Ectodermal cell (in vitro differentiated cells): ENCODE data around the gene PDXP. TPM values are rescaled to one million over a fixed set of nuclear protein-coding genes. Genes with fewer than 3 reads are reported as not detected.
"Not testable (repeated sequence)": the region's sequence is repeated elsewhere in the genome, so short reads cannot be mapped to it uniquely, and the experiment has no call there.

Source experiments
- H3K27ac ChIP-seq: 2 replicates; pipeline ENCODE4 v1.7.0; 2013; ENCODE audit warnings: mild to moderate bottlenecking, low read depth, low read length; ENCODE audit not compliant: insufficient read depth, poor library complexity, severe bottlenecking
- H3K27me3 ChIP-seq: 2 replicates; pipeline ENCODE4 v1.7.0; 2013; ENCODE audit warnings: mild to moderate bottlenecking, low read length; ENCODE audit not compliant: insufficient read depth, control insufficient read depth, poor library complexity, severe bottlenecking
- H3K36me3 ChIP-seq: one replicate; pipeline ENCODE4 v1.7.0; 2013; ENCODE audit warnings: low read length; ENCODE audit not compliant: control insufficient read depth, insufficient read depth
- H3K4me1 ChIP-seq: one replicate; pipeline ENCODE4 v1.7.0; 2013; ENCODE audit warnings: low read length; ENCODE audit not compliant: control insufficient read depth, insufficient read depth
- H3K4me3 ChIP-seq: 2 replicates; pipeline ENCODE4 v1.7.0; 2013; ENCODE audit warnings: low read depth, low read length, control low read depth; ENCODE audit not compliant: insufficient read depth
- H3K9me3 ChIP-seq: 2 replicates; pipeline ENCODE4 v1.7.0; 2013; ENCODE audit warnings: mild to moderate bottlenecking, low read length, moderate library complexity; ENCODE audit not compliant: control insufficient read depth
- WGBS, 2 experiments: methylation state at CpG; one replicate each; pipeline ENCODE4 v1.1.7; 2013; ENCODE audit warnings: missing lambda C conversion rate in 2 of 2; 5-methylcytosine and 5-hydroxymethylcytosine counted together
- polyA plus RNA-seq, 4 experiments: library from polyadenylated mRNA; stranded (reverse); fragments of 50-300 nt; gene quantifications; one replicate each; pipeline ENCODE4 v1.2.3, GENCODE V29; 2013

Gene PDXP, protein sequence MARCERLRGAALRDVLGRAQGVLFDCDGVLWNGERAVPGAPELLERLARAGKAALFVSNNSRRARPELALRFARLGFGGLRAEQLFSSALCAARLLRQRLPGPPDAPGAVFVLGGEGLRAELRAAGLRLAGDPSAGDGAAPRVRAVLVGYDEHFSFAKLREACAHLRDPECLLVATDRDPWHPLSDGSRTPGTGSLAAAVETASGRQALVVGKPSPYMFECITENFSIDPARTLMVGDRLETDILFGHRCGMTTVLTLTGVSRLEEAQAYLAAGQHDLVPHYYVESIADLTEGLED
- 50.0 TPM for polyA plus RNA-seq (2013, experiment 1 of 4)
- 51.0 TPM for polyA plus RNA-seq (2013, experiment 2 of 4)
- polyA plus RNA-seq (2013, experiment 3 of 4), result 40.5 TPM
- polyA plus RNA-seq (2013, experiment 4 of 4), result 38.7 TPM

GRCh38 chr22:37658133-37659065 lies at the start of gene PDXP:
Gene PDXP, plus strand, starts transcription at chr22:37658723. Its CDS starts 60 bp downstream, at chr22:37658783.
- no peaks in the 10 kb centered on the region for H3K9me3 ChIP-seq
- H3K36me3 ChIP-seq, result peaks cover 2% of the 10 kb centered on the region
- no peaks in the 10 kb centered on the region for H3K27me3 ChIP-seq
- H3K4me1 ChIP-seq, result peaks cover 23% of the 10 kb centered on the region
- peak within 1 kb of the TSS; percentile 88 for H3K4me3 ChIP-seq
- 0% methylated on average over 101 of the region's 101 CpGs for WGBS, 2 experiments
- H3K27ac ChIP-seq, result peak within 1 kb of the TSS; percentile 55

DNA sequence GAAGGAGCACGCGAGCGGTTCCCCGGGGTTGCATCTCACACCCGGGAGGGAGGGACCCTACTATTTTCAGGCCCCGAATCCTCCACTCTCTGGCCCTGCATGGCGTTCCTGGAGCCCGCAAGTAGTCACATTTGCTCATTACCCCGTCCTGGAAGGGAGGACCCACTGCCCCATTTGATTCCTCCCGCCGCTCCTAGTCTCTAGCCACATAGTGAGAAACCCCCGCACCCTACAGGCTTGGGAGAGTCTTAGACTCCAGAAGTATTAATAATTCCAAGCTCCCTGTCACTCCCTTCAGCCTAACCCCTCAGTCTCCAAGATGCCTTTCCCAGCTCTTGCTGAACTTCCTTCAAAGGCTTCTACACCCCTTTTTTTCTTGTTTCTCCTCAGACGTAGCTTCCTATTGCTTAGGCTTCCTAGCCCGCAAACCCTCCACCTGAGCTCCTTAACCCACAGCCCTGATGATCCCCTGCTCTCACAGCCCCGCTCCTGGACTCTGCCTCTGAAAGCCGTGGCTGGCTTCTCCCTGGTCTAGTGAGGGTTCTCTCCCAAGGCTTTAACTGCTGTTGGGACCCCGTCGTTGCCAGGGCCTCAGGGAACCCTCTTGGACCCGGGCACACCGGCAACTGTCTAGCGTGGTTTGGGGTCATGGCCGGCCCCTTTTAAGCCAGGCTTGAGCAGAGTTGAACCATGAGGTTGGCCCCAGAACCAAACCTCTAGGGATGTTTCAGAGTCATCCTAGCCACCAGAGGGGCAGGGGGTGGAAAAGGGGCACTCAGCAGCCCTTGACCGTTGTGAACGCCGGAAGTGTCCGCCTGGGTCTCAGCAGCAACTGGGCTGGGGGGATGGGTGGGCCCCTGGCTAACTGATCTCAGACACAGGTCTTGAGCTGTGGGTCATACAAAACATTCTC lies 49.0 kb upstream of the PDXP start:
- H3K4me3 ChIP-seq, result peak overlapping the region; percentile 82
- H3K4me1 ChIP-seq, result peaks cover 9% of the 10 kb centered on the region
- H3K36me3 ChIP-seq, result peaks cover 3% of the 10 kb centered on the region
- 22% methylated on average over 26 of the region's 26 CpGs for WGBS, 2 experiments
- H3K9me3 ChIP-seq, result no peaks in the 10 kb centered on the region
- no peaks in the 10 kb centered on the region for H3K27me3 ChIP-seq
- H3K27ac ChIP-seq, result no peak overlapping the region

GRCh38 chr22:37610153-37610475 lies 48.4 kb upstream of the PDXP start:
- not testable (repeated sequence) for H3K27me3 ChIP-seq, H3K36me3 ChIP-seq, H3K9me3 ChIP-seq, H3K4me1 ChIP-seq, H3K27ac ChIP-seq
- 91 to 97% methylated on average over 3 of the region's 3 CpGs for WGBS, 2 experiments
- peak overlapping the region; percentile 82 for H3K4me3 ChIP-seq

GRCh38 chr22:37610480-37611129 lies 47.9 kb upstream of the PDXP start:
- no peaks in the 10 kb centered on the region for H3K9me3 ChIP-seq
- no peak overlapping the region for H3K4me3 ChIP-seq
- no peaks in the 10 kb centered on the region for H3K27me3 ChIP-seq
- 94 to 95% methylated on average over 15 of the region's 15 CpGs for WGBS, 2 experiments
- H3K36me3 ChIP-seq, result peaks cover 4% of the 10 kb centered on the region
- H3K4me1 ChIP-seq, result peaks cover 9% of the 10 kb centered on the region
- H3K27ac ChIP-seq, result no peak overlapping the region

GRCh38 chr22:37611207-37611606 lies 47.3 kb upstream of the PDXP start:
- Histone ChIP-seq H3K27me3 (no peaks in the 10 kb centered on the region), H3K9me3 (no peaks in the 10 kb centered on the region), H3K4me1 (peaks cover 9% of the 10 kb centered on the region), H3K36me3 (peaks cover 4% of the 10 kb centered on the region), H3K4me3 (no peak overlapping the region), H3K27ac (no peak overlapping the region)
- WGBS, 2 experiments, result 93 to 94% methylated on average over 6 of the region's 6 CpGs

DNA sequence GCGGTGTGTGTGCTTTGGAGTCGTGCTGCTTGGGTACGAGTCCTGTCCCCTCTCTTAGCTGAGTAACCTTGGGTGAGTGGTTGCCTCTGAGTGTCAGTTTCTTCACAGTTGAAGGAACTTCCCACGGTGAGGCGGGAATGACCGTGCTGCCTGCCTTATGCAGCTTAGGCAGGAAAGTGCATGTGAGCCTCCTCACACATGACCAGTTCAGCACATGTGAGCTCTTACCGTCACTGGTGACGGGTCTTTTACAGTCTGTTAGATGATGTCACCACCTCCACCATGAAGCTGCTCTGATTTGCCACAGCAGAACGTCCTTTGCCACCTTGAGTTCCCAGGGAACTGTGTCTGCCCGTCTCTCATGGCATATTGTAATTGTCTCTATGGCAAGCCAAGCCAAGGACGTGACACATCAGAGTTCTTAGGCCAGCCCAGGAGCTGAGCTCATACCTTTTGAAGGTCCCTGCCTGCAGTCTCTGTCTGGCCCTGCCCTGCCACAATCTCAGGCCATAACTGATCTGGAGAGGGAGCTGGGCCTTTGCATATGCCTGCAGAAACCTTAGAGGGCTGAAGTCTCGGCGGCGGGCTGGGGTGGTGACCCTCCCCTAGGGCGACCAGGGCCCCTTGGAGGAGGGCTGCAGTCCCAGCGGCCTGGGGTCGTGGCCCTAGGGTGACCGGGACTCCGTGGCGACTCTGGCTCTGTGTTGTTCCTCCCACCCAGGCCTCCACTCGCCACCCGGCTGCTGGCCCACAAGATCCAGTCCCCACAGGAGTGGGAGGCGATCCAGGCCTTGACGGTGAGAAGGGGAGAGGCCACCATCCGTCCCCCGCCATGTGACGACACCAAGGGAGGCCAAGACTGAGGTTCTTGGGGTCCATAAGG lies 42.1 kb upstream of the PDXP start:
- H3K9me3 ChIP-seq, result no peaks in the 10 kb centered on the region
- no peak overlapping the region for H3K27ac ChIP-seq
- H3K27me3 ChIP-seq, result no peaks in the 10 kb centered on the region
- H3K36me3 ChIP-seq, result peaks cover 9% of the 10 kb centered on the region
- H3K4me3 ChIP-seq, result no peak overlapping the region
- H3K4me1 ChIP-seq, result no peaks in the 10 kb centered on the region
- WGBS, 2 experiments, result 96 to 97% methylated on average over 27 of the region's 27 CpGs

DNA sequence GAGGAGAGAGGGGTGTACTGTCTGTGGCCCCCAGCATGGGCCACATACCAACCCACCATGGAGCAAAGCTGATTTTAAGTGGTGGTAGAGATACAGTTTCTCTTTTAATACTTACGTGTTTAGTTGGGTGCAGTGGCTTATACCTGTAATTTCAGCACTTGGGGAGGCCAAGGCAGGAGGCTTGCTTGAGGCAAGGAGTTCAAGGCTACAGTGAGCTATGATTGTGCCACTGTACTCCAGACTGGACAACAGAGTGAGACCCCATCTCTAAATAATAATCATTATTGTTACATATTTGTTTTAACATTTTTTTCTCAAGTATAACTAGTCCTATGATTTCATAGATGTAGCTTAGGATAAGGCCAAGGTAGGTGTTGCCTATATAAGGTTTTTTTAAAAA lies 41.1 kb upstream of the PDXP start:
- peaks cover 9% of the 10 kb centered on the region for H3K36me3 ChIP-seq
- WGBS, 2 experiments, result 95 to 100% methylated on average over 1 of the region's 1 CpG
- H3K9me3 ChIP-seq, result no peaks in the 10 kb centered on the region

GRCh38 chr22:37618072-37618656 lies 40.4 kb upstream of the PDXP start:
- Histone ChIP-seq H3K27me3 (no peaks in the 10 kb centered on the region), H3K9me3 (no peaks in the 10 kb centered on the region), H3K27ac (no peak overlapping the region), H3K36me3 (peaks cover 9% of the 10 kb centered on the region), H3K4me3 (no peak overlapping the region), H3K4me1 (no peaks in the 10 kb centered on the region)
- 93 to 95% methylated on average over 14 of the region's 14 CpGs for WGBS, 2 experiments

More for the DNA sequence above, 41.1 kb upstream of the PDXP start:
- H3K27ac ChIP-seq, result no peak overlapping the region
- H3K27me3 ChIP-seq, result no peaks in the 10 kb centered on the region
- no peak overlapping the region for H3K4me3 ChIP-seq
- no peaks in the 10 kb centered on the region for H3K4me1 ChIP-seq
